Prostate gland (tissue), 2 donors: ENCODE measurements around the gene PROM1.

Source experiments
- CTCF ChIP-seq, 4 experiments: fragments of 200-600 bp in 2 of 4; fragments of 450-650 bp in 2 of 4; sonication (generic) in 2 of 4; IDR thresholded peaks; 1 replicate in 3 of 4; 2 replicates in 1 of 4; pipeline ENCODE4 v1.5.1; 2016 to 2019; ENCODE audit warnings: antibody characterized with exemption in 4 of 4, mild to moderate bottlenecking in 2 of 4, moderate library complexity in 2 of 4
- POLR2A ChIP-seq: fragments of 450-650 bp; IDR thresholded peaks from one replicate; pipeline ENCODE4 v1.6.1; 2016; ENCODE audit warnings: antibody characterized with exemption, mild to moderate bottlenecking
- POLR2AphosphoS5 ChIP-seq: sonication (generic); formaldehyde crosslinking; IDR thresholded peaks from one replicate; pipeline ENCODE4 v1.6.1; 2017; ENCODE audit warnings: antibody characterized with exemption

GRCh38 chr4:16131293-16131692, 47.5 kb upstream of the PROM1 start:
- TF ChIP-seq POLR2AphosphoS5 (no peak), CTCF (IDR thresholded peaks at IDR 0.05) (no peak), POLR2A (no peak)
